IMR-90 (cell line): ENCODE results near the gene TMEM53. TPM values are rescaled to one million over a fixed set of nuclear protein-coding genes. Genes with fewer than 3 reads are reported as not detected.

Source experiments
- ATAC-seq: fragments of 200-7000 bp; cut with Tn5 transposase; 2 replicates; pipeline ENCODE4 v1.9.1; 2020; ENCODE audit warnings: low read depth, mild to moderate bottlenecking, moderate library complexity
- BruUV-seq: library from RNA; stranded (reverse); fragments of 400-500 nt; replicated peaks from 2 replicates; lab custom pipeline; 2021; lab: Mats Ljungman, UMichigan
- CTCF ChIA-PET: fragments of 300-600 bp; formaldehyde crosslinking; extraction: SDS; loops from one replicate; lab custom pipeline; 2021; ENCODE audit warnings: antibody characterized with exemption; lab: Yijun Ruan, JAX
- POLR2A ChIA-PET: fragments of 300-600 bp; sonication (Branson Sonifier 250); formaldehyde crosslinking; loops from one replicate; lab custom pipeline; 2022; ENCODE audit warnings: antibody characterized with exemption; ENCODE audit not compliant: unreplicated experiment; lab: Charles Lee
- DNase-seq: peaks from one replicate; pipeline ENCODE4 v3.0.0; 2013
- H2AFZ ChIP-seq: replicated peaks from 2 replicates; pipeline ENCODE3; 2013; ENCODE audit warnings: low read length, mild to moderate bottlenecking; ENCODE audit not compliant: poor library complexity
- H2AK5ac ChIP-seq: 2 replicates; pipeline ENCODE4 v1.6.1; 2013; ENCODE audit warnings: low read depth, low read length, inconsistent platforms
- H2AK9ac ChIP-seq: replicated peaks from 2 replicates; pipeline ENCODE3; 2013; ENCODE audit warnings: mild to moderate bottlenecking, low read depth, low read length, moderate library complexity; ENCODE audit not compliant: poor library complexity
- H2BK120ac ChIP-seq: 2 replicates; pipeline ENCODE4 v1.6.1; 2013; ENCODE audit warnings: low read depth, low read length, inconsistent platforms
- H2BK15ac ChIP-seq: 3 replicates; pipeline ENCODE4 v1.6.1; 2013; ENCODE audit warnings: low read depth, low read length, inconsistent platforms
- H2BK20ac ChIP-seq: 2 replicates; pipeline ENCODE4 v1.6.1; 2013; ENCODE audit warnings: low read depth, mild to moderate bottlenecking, inconsistent platforms, low read length, moderate library complexity
- H2BK5ac ChIP-seq: 2 replicates; pipeline ENCODE4 v1.6.1; 2013; ENCODE audit warnings: mild to moderate bottlenecking, low read depth, low read length, inconsistent platforms; ENCODE audit not compliant: poor library complexity, severe bottlenecking
- H3K14ac ChIP-seq: replicated peaks from 2 replicates; pipeline ENCODE4 v1.6.1; 2013; ENCODE audit warnings: low read depth, low read length, inconsistent platforms
- H3K18ac ChIP-seq: 2 replicates; pipeline ENCODE4 v1.6.1; 2013; ENCODE audit warnings: low read depth, low read length, control low read depth
- H3K23ac ChIP-seq: 2 replicates; pipeline ENCODE4 v1.6.1; 2013; ENCODE audit warnings: low read depth, low read length, inconsistent platforms
- H3K27ac ChIP-seq: 2 replicates; pipeline ENCODE4 v1.5.1; 2013; ENCODE audit warnings: mild to moderate bottlenecking, control low read depth, low read length; ENCODE audit not compliant: insufficient read depth
- H3K27me3 ChIP-seq: 2 replicates; pipeline ENCODE4 v1.6.1; 2013; ENCODE audit warnings: low read length; ENCODE audit not compliant: control insufficient read depth, insufficient read depth
- H3K36me3 ChIP-seq: 2 replicates; pipeline ENCODE4 v1.6.1; 2013; ENCODE audit warnings: low read length, mixed read lengths; ENCODE audit not compliant: control insufficient read depth, insufficient read depth
- H3K4ac ChIP-seq: 2 replicates; pipeline ENCODE4 v1.6.1; 2013; ENCODE audit warnings: low read depth, low read length, inconsistent platforms
- H3K4me1 ChIP-seq: 2 replicates; pipeline ENCODE4 v1.6.1; 2013; ENCODE audit warnings: low read length, mixed read lengths; ENCODE audit not compliant: control insufficient read depth, insufficient read depth
- H3K4me2 ChIP-seq: 2 replicates; pipeline ENCODE4 v1.6.1; 2013; ENCODE audit warnings: low read depth, mild to moderate bottlenecking, control low read depth, low read length, moderate library complexity
- H3K4me3 ChIP-seq: 2 replicates; pipeline ENCODE4 v1.5.1; 2013; ENCODE audit warnings: low read depth, mild to moderate bottlenecking, control low read depth, low read length, moderate library complexity; ENCODE audit not compliant: insufficient read depth
- H3K56ac ChIP-seq: 2 replicates; pipeline ENCODE4 v1.6.1; 2013; ENCODE audit warnings: low read length, inconsistent platforms; ENCODE audit not compliant: insufficient read depth; ENCODE audit errors: extremely low read depth
- H3K79me1 ChIP-seq, 2 experiments: 2 replicates each; pipeline ENCODE4 v1.6.1; 2013; ENCODE audit warnings: low read length in 2 of 2, inconsistent platforms in 1 of 2, low read depth in 1 of 2
- H3K9ac ChIP-seq: 2 replicates; pipeline ENCODE4 v1.6.1; 2013; ENCODE audit warnings: low read depth, low read length, control low read depth
- H3K9me1 ChIP-seq: 2 replicates; pipeline ENCODE4 v1.6.1; 2013; ENCODE audit warnings: low read length, inconsistent platforms; ENCODE audit not compliant: insufficient read depth
- H3K9me3 ChIP-seq: 2 replicates; pipeline ENCODE4 v1.6.1; 2013; ENCODE audit warnings: low read length; ENCODE audit not compliant: control insufficient read depth, insufficient read depth
- H4K20me1 ChIP-seq: 2 replicates; pipeline ENCODE4 v1.6.1; 2013; ENCODE audit warnings: low read length, inconsistent platforms; ENCODE audit not compliant: insufficient read depth
- H4K5ac ChIP-seq: 2 replicates; pipeline ENCODE4 v1.6.1; 2013; ENCODE audit warnings: mild to moderate bottlenecking, low read depth, low read length, control low read depth
- H4K8ac ChIP-seq, 2 experiments: 2 replicates each; pipeline ENCODE4 v1.6.1; 2013; ENCODE audit warnings: low read depth in 2 of 2, low read length in 2 of 2, control low read depth in 1 of 2, inconsistent platforms in 1 of 2
- H4K91ac ChIP-seq: 2 replicates; pipeline ENCODE4 v1.6.1; 2013; ENCODE audit warnings: low read depth, low read length, inconsistent platforms; ENCODE audit not compliant: insufficient read depth
- BHLHE40 ChIP-seq: fragments of 150-350 bp; IDR thresholded peaks from 2 replicates; pipeline ENCODE4 v1.6.1; 2016; ENCODE audit warnings: mild to moderate bottlenecking, low read depth, low read length
- CEBPB ChIP-seq: IDR thresholded peaks from 2 replicates; pipeline ENCODE4 v1.6.1; 2012; ENCODE audit warnings: low read depth, low read length, improper control_type of control experiment
- CHD1 ChIP-seq: IDR thresholded peaks from 2 replicates; pipeline ENCODE4 v1.6.1; 2012; ENCODE audit warnings: low read depth, low read length, improper control_type of control experiment
- CTCF ChIP-seq: conservative IDR thresholded peaks from 2 replicates; pipeline ENCODE4 v1.5.1; 2012; ENCODE audit warnings: mild to moderate bottlenecking, low read depth, low read length, improper control_type of control experiment
- FOS ChIP-seq: fragments of 150-350 bp; IDR thresholded peaks from 2 replicates; pipeline ENCODE4 v1.6.1; 2016; ENCODE audit warnings: low read depth, low read length
- MAFK ChIP-seq: IDR thresholded peaks from 2 replicates; pipeline ENCODE4 v1.6.1; 2012; ENCODE audit warnings: low read depth, low read length, improper control_type of control experiment
- MAZ ChIP-seq: IDR thresholded peaks from 2 replicates; pipeline ENCODE4 v1.6.1; 2012; ENCODE audit warnings: low read depth, mild to moderate bottlenecking, low read length, improper control_type of control experiment, moderate library complexity, borderline replicate concordance
- MXI1 ChIP-seq: IDR thresholded peaks from 2 replicates; pipeline ENCODE4 v1.6.1; 2012; ENCODE audit warnings: low read depth, mild to moderate bottlenecking, low read length, moderate library complexity, borderline replicate concordance
- NFE2L2 ChIP-seq: fragments of 150-350 bp; IDR thresholded peaks from 2 replicates; pipeline ENCODE4 v1.6.1; 2016; ENCODE audit warnings: low read depth, mild to moderate bottlenecking, low read length
- POLR2A ChIP-seq: IDR thresholded peaks from 2 replicates; pipeline ENCODE4 v1.6.1; 2012; ENCODE audit warnings: mild to moderate bottlenecking, low read depth, low read length
- RAD21 ChIP-seq: IDR thresholded peaks from 2 replicates; pipeline ENCODE4 v1.6.1; 2012; ENCODE audit warnings: low read length, improper control_type of control experiment
- RCOR1 ChIP-seq: IDR thresholded peaks from 2 replicates; pipeline ENCODE4 v1.6.1; 2012; ENCODE audit warnings: mild to moderate bottlenecking, low read length, improper control_type of control experiment; ENCODE audit not compliant: insufficient replicate concordance
- RFX5 ChIP-seq: IDR thresholded peaks from 2 replicates; pipeline ENCODE4 v1.8.0; 2012; ENCODE audit warnings: low read depth, mild to moderate bottlenecking, low read length, moderate library complexity
- USF2 ChIP-seq: fragments of 150-350 bp; IDR thresholded peaks from 2 replicates; pipeline ENCODE4 v1.6.1; 2017; ENCODE audit warnings: mild to moderate bottlenecking, antibody characterized with exemption, low read length, low read depth
- WGBS, 2 experiments: methylation state at CpG; one replicate each; pipeline versions ENCODE4 v1.1.5 to v1.1.7; 2013; ENCODE audit warnings: missing lambda C conversion rate in 2 of 2; ENCODE audit not compliant: insufficient read length in 1 of 2; ENCODE audit errors: extremely low coverage in 2 of 2; 5-methylcytosine and 5-hydroxymethylcytosine counted together
- dilution Hi-C: fragments of 300-500 bp; cut with HindIII; formaldehyde crosslinking; loops from one replicate; pipeline ENCODE4 v1.14.3; 2018; ENCODE audit warnings: low sequenced_read_pairs; ENCODE audit not compliant: unreplicated experiment
- in situ Hi-C: fragments of 300-500 bp; cut with MboI; formaldehyde crosslinking; loops from 3 replicates; pipeline ENCODE4 v1.14.3; 2019; ENCODE audit warnings: low sequenced_read_pairs, inconsistent platforms, mixed read lengths
- intact Hi-C: fragments of 100-400 bp; cut with micrococcal nuclease; formaldehyde crosslinking; loops from 2 replicates; pipeline ENCODE4 v1.10.0; 2022
- polyA plus RNA-seq, 3 experiments: library from polyadenylated mRNA; depleted of rRNA; stranded (reverse); fragments of >200 nt; gene quantifications; 2 replicates each; pipeline ENCODE4 v1.2.3, GENCODE V29; 2012; ENCODE audit warnings: low replicate concordance in 1 of 3
- total RNA-seq: library from RNA; depleted of rRNA; stranded (reverse); fragments of >200 nt; gene quantifications from 2 replicates; pipeline ENCODE4 v1.2.3, GENCODE V29; 2012

The TMEM53 gene
- total and polyA plus RNA-seq, 2 of the 4 experiments (the other 2 are of a cell fraction): 2.7 to 6.3 TPM

- no peak overlapping the region for H3K18ac ChIP-seq
- no peak overlapping the region for H4K5ac ChIP-seq
- no peak overlapping the region for H4K8ac ChIP-seq
- H2BK5ac ChIP-seq: no peak overlapping the region
- no peak overlapping the region for H3K23ac ChIP-seq
- no peak overlapping the region for H2BK120ac ChIP-seq
- H3K79me1 ChIP-seq: no peaks in the 10 kb centered on the region; a peak in 1 of 4 replicates
- no peak overlapping the region for H3K4ac ChIP-seq
- no peak for DNase-seq
- H4K91ac ChIP-seq: no peak overlapping the region
- no peak overlapping the region for H3K9ac ChIP-seq
- in situ Hi-C loops: no loop called here
- no peaks in the 10 kb centered on the region for H3K9me3 ChIP-seq
- H2AK9ac ChIP-seq: no peak overlapping the region
- dilution Hi-C loops: no loop called here
- H2AK5ac ChIP-seq: no peak overlapping the region
- no peak overlapping the region for H2BK15ac ChIP-seq
- no peak overlapping the region for H2BK20ac ChIP-seq
- no peaks in the 10 kb centered on the region for H3K36me3 ChIP-seq
- no peaks in the 10 kb centered on the region for H4K20me1 ChIP-seq
- H3K4me1 ChIP-seq: no peaks in the 10 kb centered on the region
- peaks cover 5% of the 10 kb centered on the region for H3K27me3 ChIP-seq
- BruUV-seq: no TSS peak
- H3K14ac ChIP-seq: no peak overlapping the region
- CTCF ChIA-PET: no interaction called here
- H3K4me2 ChIP-seq: no peak overlapping the region
- no peak overlapping the region for H3K56ac ChIP-seq
- POLR2A ChIA-PET: no interaction called here
- TF ChIP-seq FOS: no peak
- TF ChIP-seq CHD1: no peak
- no peak for TF ChIP-seq NFE2L2
- no peak for TF ChIP-seq MXI1
- TF ChIP-seq MAZ: no peak
- no peak for TF ChIP-seq RAD21
- TF ChIP-seq USF2: no peak
- no peak for TF ChIP-seq BHLHE40
- no peak for TF ChIP-seq POLR2A
- TF ChIP-seq CTCF: no peak
- TF ChIP-seq RFX5: no peak
- TF ChIP-seq RCOR1: no peak
- TF ChIP-seq MAFK: no peak
- TF ChIP-seq CEBPB: no peak
- whole genome bisulfite sequencing, 2 experiments: 84% methylated on average over 3 of the region's 3 CpGs; no CpG with 5 or more reads in 1 of the 2 experiments
- no peak overlapping the region for H3K4me3 ChIP-seq
- H3K27ac ChIP-seq: no peak overlapping the region
- no peaks in the 10 kb centered on the region for H3K9me1 ChIP-seq
- intact Hi-C loops: no loop called here
- no peak for ATAC-seq
- H2AFZ ChIP-seq: no peak overlapping the region
Observed at GRCh38 chr1:44682883-44683265, 8.6 kb upstream of the TMEM53 start.
